AG20443 (cell line): ENCODE results near the gene BATF.

Experiments used
- DNase-seq: peaks from one replicate; pipeline ENCODE4 v3.0.0; 2012; ENCODE audit warnings: low spot score, mixed read lengths

The BATF gene

GRCh38 chr14:75562489-75562888, 40.2 kb downstream of the BATF start:
- no peak for DNase-seq

GRCh38 chr14:75563931-75564330, 41.7 kb downstream of the BATF start:
- DNase-seq: no peak

GRCh38 chr14:75565056-75565455, 42.8 kb downstream of the BATF start:
- DNase-seq: no peak

- DNase-seq: peak; percentile 40
These were observed 44.1 kb downstream of the BATF start for GRCh38 chr14:75566321-75566720.

- DNase-seq: no peak
These were observed 44.5 kb downstream of the BATF start for GRCh38 chr14:75566752-75567151.

- no peak for DNase-seq
These were observed 45.9 kb downstream of the BATF start for GRCh38 chr14:75568140-75568539.

- DNase-seq: no peak
These were observed 46.5 kb downstream of the BATF start for GRCh38 chr14:75568791-75569190.

GRCh38 chr14:75570797-75571196, 48.5 kb downstream of the BATF start:
- DNase-seq: no peak

- no peak for DNase-seq
These were observed 49.8 kb downstream of the BATF start for GRCh38 chr14:75572104-75572503.

- DNase-seq: no peak
These were observed 54.8 kb downstream of the BATF start for GRCh38 chr14:75577090-75577489.

- peak; percentile 92 for DNase-seq
These were observed 55.4 kb downstream of the BATF start for GRCh38 chr14:75577729-75578101.

GRCh38 chr14:75578102-75578785, 56.0 kb downstream of the BATF start, which contains the start of gene FLVCR2:
Gene FLVCR2, plus strand, starts transcription at chr14:75578620. Its CDS starts 353 bp downstream, at chr14:75578973.
- DNase-seq: peak; percentile 92

- no peak for DNase-seq
These were observed 56.6 kb downstream of the BATF start for GRCh38 chr14:75578786-75579337.

- DNase-seq: no peak
These were observed 57.1 kb downstream of the BATF start for GRCh38 chr14:75579338-75579864.

- no peak for DNase-seq
These were observed 57.6 kb downstream of the BATF start for GRCh38 chr14:75579882-75580281.

GRCh38 chr14:75587388-75587787, 65.1 kb downstream of the BATF start:
- no peak for DNase-seq

- no peak for DNase-seq
These were observed 67.7 kb downstream of the BATF start for GRCh38 chr14:75589931-75590330.

- no peak for DNase-seq
These were observed 69.2 kb downstream of the BATF start for GRCh38 chr14:75591331-75591946.

- no peak for DNase-seq
These were observed 69.8 kb downstream of the BATF start for GRCh38 chr14:75591987-75592575.

GRCh38 chr14:75595226-75595625, 73.0 kb downstream of the BATF start:
- no peak for DNase-seq
